Body of pancreas (tissue), 4 donors: ENCODE data around the gene ATRAID. TPM values are rescaled to one million over a fixed set of nuclear protein-coding genes. Genes with fewer than 3 reads are reported as not detected.

Source experiments
- ATAC-seq: fragments of 150-250 bp; one replicate; pipeline ENCODE4 v1.9.1; 2016
- DNase-seq, 4 donors: peaks; one replicate each; pipeline ENCODE4 v3.0.0-alpha.2; 2019
- H3K27ac ChIP-seq, 4 donors: fragments of 200-600 bp; sonication (generic); 1 replicate in 3 of 4; 2 replicates in 1 of 4; pipeline versions ENCODE4 v1.5.1 to v1.6.1; 2016 to 2019; ENCODE audit warnings: mild to moderate bottlenecking in 1 of 4, mixed read lengths in 1 of 4, moderate library complexity in 1 of 4
- H3K27me3 ChIP-seq, 2 donors: fragments of 200-600 bp; sonication (generic); one replicate each; pipeline ENCODE4 v1.6.0; 2016; ENCODE audit warnings: mild to moderate bottlenecking in 1 of 2
- H3K36me3 ChIP-seq, 2 donors: fragments of 200-600 bp; sonication (generic); replicated peaks in 1 of 2; 2 replicates each; pipeline ENCODE4 v1.5.1; 2016; ENCODE audit warnings: low read depth in 2 of 2; ENCODE audit not compliant: insufficient read depth in 1 of 2
- H3K4me1 ChIP-seq: fragments of 200-600 bp; sonication (generic); one replicate; pipeline ENCODE4 v1.6.0; 2016
- H3K4me3 ChIP-seq, 2 donors: fragments of 200-600 bp; sonication (generic); 1 replicate in 1 of 2; 2 replicates in 1 of 2; pipeline ENCODE4 v1.5.1; 2016 to 2019
- H3K9me3 ChIP-seq, 3 donors: fragments of 200-600 bp; sonication (generic); 1 replicate in 2 of 3; 2 replicates in 1 of 3; pipeline ENCODE4 v1.5.1; 2016
- CTCF ChIP-seq, 7 experiments: fragments of 450-650 bp in 4 of 7; fragments of 200-600 bp in 3 of 7; sonication (generic) in 3 of 7; IDR thresholded peaks; one replicate each; pipeline ENCODE4 v1.5.1; 2016 to 2019; ENCODE audit warnings: antibody characterized with exemption in 7 of 7
- POLR2A ChIP-seq, 3 donors: fragments of 450-650 bp; IDR thresholded peaks; one replicate each; pipeline ENCODE4 v1.6.1; 2016; ENCODE audit warnings: antibody characterized with exemption in 3 of 3, mild to moderate bottlenecking in 2 of 3
- WGBS, 2 donors: methylation state at CpG; one replicate each; pipeline ENCODE4 v1.1.5; 2017; 5-methylcytosine and 5-hydroxymethylcytosine counted together
- intact Hi-C: fragments of 100-400 bp; cut with DNase I; formaldehyde crosslinking; loops from one replicate; pipeline ENCODE4 v1.15.1; 2023
- total RNA-seq, 2 donors: library from RNA; depleted of rRNA; stranded (reverse); fragments of >200 nt; gene quantifications; one replicate each; pipeline ENCODE4 v1.1.0, GENCODE V29; 2016

Gene ATRAID
- total RNA-seq, 2 donors from 2014 or later, result 69.2 to 75.0 TPM

DNA sequence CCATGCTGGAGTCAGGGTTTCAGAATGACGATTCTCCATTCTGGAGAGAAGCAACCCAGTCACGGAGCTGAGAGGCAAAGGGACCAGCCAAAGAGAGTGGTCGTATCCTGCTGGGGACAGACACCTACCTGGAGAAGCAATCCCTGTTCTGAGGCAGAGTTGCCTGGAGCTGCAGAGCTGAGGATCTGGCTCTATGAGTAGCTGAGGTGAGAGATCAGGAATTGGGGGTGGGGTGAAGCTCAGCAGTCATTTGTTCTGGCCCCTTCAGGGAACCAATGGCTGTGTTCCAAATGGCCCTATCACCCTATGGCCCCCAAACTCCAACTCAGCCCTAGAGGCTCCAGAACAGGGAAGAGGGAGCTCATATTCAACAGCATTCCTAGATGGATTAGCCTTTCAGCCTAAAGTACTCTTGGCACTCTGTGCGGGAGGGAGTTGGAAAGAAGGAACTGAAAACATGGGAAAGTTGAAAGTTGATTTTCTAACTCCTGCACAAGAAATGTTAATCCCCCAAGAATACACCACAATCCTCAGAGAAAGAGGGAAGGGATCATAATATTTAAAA, 3.3 kb upstream of the ATRAID start:
- WGBS, 2 donors, result 80 to 92% methylated on average over 4 of the region's 4 CpGs
- Histone ChIP-seq H3K4me1 (peaks cover 17% of the 10 kb centered on the region), H3K4me3 (no peak overlapping the region), H3K27ac (no peak overlapping the region), H3K36me3 (peaks cover 0 to 14% of the 10 kb centered on the region in 2 donors), H3K27me3 (no peaks in the 10 kb centered on the region), H3K9me3 (no peaks in the 10 kb centered on the region)
- no peak for TF ChIP-seq CTCF (IDR thresholded peaks at IDR 0.05)
- no peak for TF ChIP-seq POLR2A (IDR thresholded peaks at IDR 0.05)
- ATAC-seq, result no peak
- intact Hi-C loops, result no loop called here
- no peak for DNase-seq

DNA sequence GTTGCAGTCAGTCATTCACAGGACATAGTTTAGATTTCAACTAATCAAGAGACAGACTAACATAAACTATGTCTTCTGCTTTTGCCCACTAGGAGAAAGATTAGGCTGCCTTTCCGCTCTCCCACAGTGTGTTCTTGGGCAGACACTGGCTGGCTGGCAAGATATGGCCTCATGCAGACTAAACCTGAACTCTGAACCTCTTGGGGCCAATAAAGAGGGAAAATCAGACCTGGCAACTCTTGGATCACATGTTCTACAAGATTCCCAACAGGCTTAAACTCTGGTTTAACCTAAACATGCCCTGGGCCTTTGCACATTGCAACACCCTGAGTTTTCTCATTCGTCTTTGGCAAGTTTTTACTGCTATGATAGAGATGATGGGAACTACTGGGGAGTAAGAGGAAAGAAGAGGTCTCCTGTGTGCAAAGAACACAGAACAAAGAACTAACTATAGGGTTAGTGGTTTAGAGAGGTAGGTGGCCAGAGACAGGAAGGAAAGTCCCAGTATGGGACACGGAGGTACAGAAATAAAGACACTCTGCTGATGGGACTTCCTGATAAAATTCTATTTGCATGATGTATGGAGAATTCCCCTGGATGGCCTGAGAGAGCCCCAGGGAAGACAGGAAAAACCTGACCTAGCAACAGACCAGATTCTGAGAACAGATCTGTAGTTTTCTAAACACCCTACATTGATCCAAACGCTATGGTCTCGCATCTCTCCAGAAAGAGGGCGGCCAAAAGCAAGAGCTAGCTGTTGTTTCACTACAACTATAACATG, 2.0 kb upstream of the ATRAID start:
- Histone ChIP-seq H3K9me3 (no peaks in the 10 kb centered on the region), H3K36me3 (peaks cover 0 to 8% of the 10 kb centered on the region in 2 donors), H3K4me3 (no peak overlapping the region), H3K4me1 (peaks cover 18% of the 10 kb centered on the region), H3K27me3 (no peaks in the 10 kb centered on the region), H3K27ac (no peak overlapping the region)
- no peak for ATAC-seq
- intact Hi-C loops, result no loop called here
- DNase-seq, result no peak
- WGBS, 2 donors, result 90 to 93% methylated on average over 6 of the region's 6 CpGs
- TF ChIP-seq CTCF (IDR thresholded peaks at IDR 0.05), result no peak
- no peak for TF ChIP-seq POLR2A (IDR thresholded peaks at IDR 0.05)

DNA sequence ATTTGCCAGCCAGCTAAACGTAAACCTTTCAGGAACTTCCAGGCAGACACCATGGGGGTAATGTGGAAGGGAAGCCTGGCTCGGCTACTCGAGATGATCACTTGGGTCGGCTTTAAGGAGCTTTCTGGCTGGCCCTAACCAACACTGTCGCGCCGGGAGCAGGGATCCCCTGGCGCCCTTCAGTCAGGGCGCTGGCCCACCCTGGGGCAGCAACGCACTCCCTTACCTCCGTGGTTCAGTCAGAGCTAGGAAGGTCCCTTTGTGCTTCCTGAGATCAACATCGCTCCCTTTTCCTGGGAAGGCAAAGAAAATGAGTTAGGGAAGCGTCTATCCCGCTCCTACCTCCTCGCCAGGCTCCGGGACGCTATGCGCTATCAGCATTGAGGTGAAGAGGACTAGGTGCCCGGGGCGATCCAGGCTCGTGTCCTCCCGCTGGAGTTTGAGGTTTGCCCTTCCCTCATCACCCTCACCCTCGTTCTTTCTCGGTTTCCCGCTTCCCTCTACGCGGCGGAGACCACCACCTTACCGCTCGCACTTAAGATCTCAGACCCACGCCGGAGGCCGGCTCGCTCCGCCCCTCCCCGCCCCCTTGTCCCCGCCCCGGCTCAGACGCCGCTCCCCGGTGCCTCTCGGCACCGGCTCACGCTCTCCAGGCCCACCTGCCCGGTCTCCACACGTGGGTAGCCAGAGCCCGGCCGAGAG, 449 bp upstream of the ATRAID start:
- 1 to 2% methylated on average over 25 to 46 of the region's 48 CpGs for WGBS, 2 donors
- TF ChIP-seq POLR2A (IDR thresholded peaks at IDR 0.05) (no peak), CTCF (IDR thresholded peaks at IDR 0.05) (no peak)
- Histone ChIP-seq H3K27ac (peak overlapping the region; percentile 83 to 97 (median 92)), H3K36me3 (peaks cover 0 to 4% of the 10 kb centered on the region in 2 donors), H3K4me3 (peak overlapping the region; percentile 64 to 66), H3K9me3 (no peaks in the 10 kb centered on the region), H3K27me3 (no peaks in the 10 kb centered on the region), H3K4me1 (peaks cover 18% of the 10 kb centered on the region)
- intact Hi-C loops, result no loop called here
- DNase-seq (peak in 1 of 4 donors; percentile 23), ATAC-seq (peak; percentile 12)

DNA sequence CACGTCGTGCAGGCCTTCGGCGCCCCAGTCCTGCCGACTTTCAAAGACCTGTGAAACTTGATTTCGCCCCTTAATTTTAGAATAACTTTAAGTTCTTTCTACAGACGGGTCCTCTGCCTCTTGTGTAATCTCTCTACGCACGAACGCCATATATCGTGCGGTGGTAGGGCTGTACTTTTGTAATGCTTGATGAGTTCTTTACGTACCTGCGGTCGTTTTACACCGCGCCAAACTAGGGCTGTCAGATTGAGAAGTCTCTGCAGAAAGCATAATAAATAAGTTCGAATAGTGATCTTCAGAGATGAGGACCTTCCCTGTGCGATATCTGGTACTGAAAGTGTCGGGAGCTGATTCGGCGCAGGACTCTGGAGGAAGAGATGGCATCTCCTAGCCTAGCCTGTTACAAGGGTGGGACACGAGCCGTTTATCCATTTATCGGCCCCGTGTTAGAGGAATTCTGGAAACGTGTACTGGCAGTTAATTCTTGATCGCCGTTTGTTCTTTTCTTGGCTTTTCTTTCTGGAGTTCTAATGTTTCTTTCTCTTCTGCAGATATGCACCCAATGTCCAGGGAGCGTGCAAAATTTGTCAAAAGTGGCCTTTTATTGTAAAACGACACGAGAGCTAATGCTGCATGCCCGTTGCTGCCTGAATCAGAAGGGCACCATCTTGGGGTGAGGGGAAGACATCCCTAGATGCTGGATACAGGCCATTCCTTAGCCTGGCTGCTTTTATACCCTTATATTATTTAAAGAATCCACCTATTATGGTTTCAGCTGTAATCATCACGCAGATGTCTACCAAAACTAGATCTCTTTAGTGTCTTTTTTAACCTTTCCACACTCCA, 1.0 kb downstream of the ATRAID start:
- H3K36me3 ChIP-seq, result peaks cover 0 to 2% of the 10 kb centered on the region in 2 donors
- H3K27me3 ChIP-seq, result no peaks in the 10 kb centered on the region
- intact Hi-C loops, result no loop called here
- ATAC-seq, result peak; percentile 13
- no peaks in the 10 kb centered on the region for H3K9me3 ChIP-seq
- H3K27ac ChIP-seq, result peak overlapping the region; percentile 83 to 97 (median 92)
- H3K4me1 ChIP-seq, result peaks cover 26% of the 10 kb centered on the region
- DNase-seq, result peak in 1 of 4 donors; percentile 49
- WGBS, 2 donors, result 7 to 8% methylated on average over 32 to 34 of the region's 34 CpGs
- peak overlapping the region; percentile 64 to 66 for H3K4me3 ChIP-seq
- TF ChIP-seq POLR2A (IDR thresholded peaks at IDR 0.05) (no peak), CTCF (IDR thresholded peaks at IDR 0.05) (no peak)
